KMS-11 (cell line): ENCODE measurements around the gene SGCD.

Source experiments
- H2AFZ ChIP-seq: fragments of 200-600 bp; sonication (generic); 2 replicates; pipeline ENCODE4 v1.6.1; 2016; ENCODE audit warnings: antibody characterized with exemption, mixed run types, low read depth
- H3K27ac ChIP-seq: fragments of 200-600 bp; sonication (generic); 2 replicates; pipeline ENCODE4 v1.6.1; 2016; ENCODE audit warnings: mild to moderate bottlenecking, mixed run types
- H3K27me3 ChIP-seq: fragments of 200-600 bp; sonication (generic); 2 replicates; pipeline ENCODE4 v1.6.1; 2017; ENCODE audit warnings: mild to moderate bottlenecking, low read depth, mixed run types, moderate library complexity; ENCODE audit not compliant: insufficient read depth
- H3K36me3 ChIP-seq: fragments of 200-600 bp; sonication (generic); 2 replicates; pipeline ENCODE4 v1.6.1; 2017; ENCODE audit warnings: mild to moderate bottlenecking, mixed run types; ENCODE audit not compliant: insufficient read depth
- H3K4me1 ChIP-seq: fragments of 200-600 bp; sonication (generic); 2 replicates; pipeline ENCODE4 v1.6.1; 2016; ENCODE audit warnings: mild to moderate bottlenecking, low read depth, mixed run types; ENCODE audit not compliant: poor library complexity, severe bottlenecking
- H3K4me2 ChIP-seq: fragments of 200-600 bp; sonication (generic); 2 replicates; pipeline ENCODE4 v1.7.0; 2016; ENCODE audit warnings: mild to moderate bottlenecking, mixed run types
- H3K4me3 ChIP-seq: fragments of 200-600 bp; sonication (generic); IDR thresholded peaks from 2 replicates; pipeline ENCODE4 v1.6.1; 2017; ENCODE audit warnings: low read depth, low read length, mixed read lengths; ENCODE audit not compliant: insufficient read depth
- H3K79me2 ChIP-seq: fragments of 200-600 bp; sonication (generic); 2 replicates; pipeline ENCODE4 v1.6.1; 2016; ENCODE audit warnings: low read depth, mixed run types; ENCODE audit not compliant: insufficient read depth
- H3K9ac ChIP-seq: fragments of 200-600 bp; sonication (generic); 2 replicates; pipeline ENCODE4 v1.6.1; 2016; ENCODE audit warnings: mild to moderate bottlenecking, mixed run types
- H4K20me1 ChIP-seq: fragments of 200-600 bp; sonication (generic); 2 replicates; pipeline ENCODE4 v1.6.1; 2016; ENCODE audit warnings: mild to moderate bottlenecking, mixed run types; ENCODE audit not compliant: insufficient read depth
- TF ChIP-seq, protein P1 (sequence below): fragments of 200-600 bp; sonication (generic); conservative IDR thresholded peaks from 2 replicates; pipeline ENCODE4 v1.6.1; 2017; ENCODE audit warnings: low read depth, mild to moderate bottlenecking, antibody characterized with exemption, low read length, moderate library complexity, mixed read lengths

The SGCD gene

DNA sequence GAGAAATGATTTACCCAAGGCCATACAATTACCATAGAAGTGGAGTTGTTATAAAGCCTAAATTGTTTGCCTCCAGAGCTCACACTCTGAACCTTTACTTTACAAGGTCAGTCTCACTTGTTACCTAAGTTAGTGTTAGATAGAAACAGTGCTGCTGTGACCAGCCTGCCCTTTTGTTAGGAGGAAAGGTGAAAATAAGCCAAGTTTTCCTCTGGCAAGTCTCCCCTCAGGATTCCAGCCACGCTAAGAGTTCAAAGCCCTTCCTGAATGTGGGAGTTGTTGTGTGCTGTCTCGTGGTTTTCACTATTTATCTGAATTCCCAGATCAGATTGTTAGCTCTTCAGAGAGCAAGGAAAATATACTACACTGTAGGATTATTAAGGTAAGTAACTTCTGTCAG is 260.0 kb downstream of the SGCD start:
- Histone ChIP-seq H3K9ac (no peak overlapping the region), H3K36me3 (no peaks in the 10 kb centered on the region), H4K20me1 (no peaks in the 10 kb centered on the region), H3K4me1 (no peaks in the 10 kb centered on the region), H3K27ac (no peak overlapping the region), H3K4me3 (no peak overlapping the region), H3K4me2 (no peak overlapping the region), H2AFZ (no peak overlapping the region), H3K27me3 (no peaks in the 10 kb centered on the region), H3K79me2 (no peaks in the 10 kb centered on the region)
- TF ChIP-seq, protein P1, sequence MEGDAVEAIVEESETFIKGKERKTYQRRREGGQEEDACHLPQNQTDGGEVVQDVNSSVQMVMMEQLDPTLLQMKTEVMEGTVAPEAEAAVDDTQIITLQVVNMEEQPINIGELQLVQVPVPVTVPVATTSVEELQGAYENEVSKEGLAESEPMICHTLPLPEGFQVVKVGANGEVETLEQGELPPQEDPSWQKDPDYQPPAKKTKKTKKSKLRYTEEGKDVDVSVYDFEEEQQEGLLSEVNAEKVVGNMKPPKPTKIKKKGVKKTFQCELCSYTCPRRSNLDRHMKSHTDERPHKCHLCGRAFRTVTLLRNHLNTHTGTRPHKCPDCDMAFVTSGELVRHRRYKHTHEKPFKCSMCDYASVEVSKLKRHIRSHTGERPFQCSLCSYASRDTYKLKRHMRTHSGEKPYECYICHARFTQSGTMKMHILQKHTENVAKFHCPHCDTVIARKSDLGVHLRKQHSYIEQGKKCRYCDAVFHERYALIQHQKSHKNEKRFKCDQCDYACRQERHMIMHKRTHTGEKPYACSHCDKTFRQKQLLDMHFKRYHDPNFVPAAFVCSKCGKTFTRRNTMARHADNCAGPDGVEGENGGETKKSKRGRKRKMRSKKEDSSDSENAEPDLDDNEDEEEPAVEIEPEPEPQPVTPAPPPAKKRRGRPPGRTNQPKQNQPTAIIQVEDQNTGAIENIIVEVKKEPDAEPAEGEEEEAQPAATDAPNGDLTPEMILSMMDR: no peak

DNA sequence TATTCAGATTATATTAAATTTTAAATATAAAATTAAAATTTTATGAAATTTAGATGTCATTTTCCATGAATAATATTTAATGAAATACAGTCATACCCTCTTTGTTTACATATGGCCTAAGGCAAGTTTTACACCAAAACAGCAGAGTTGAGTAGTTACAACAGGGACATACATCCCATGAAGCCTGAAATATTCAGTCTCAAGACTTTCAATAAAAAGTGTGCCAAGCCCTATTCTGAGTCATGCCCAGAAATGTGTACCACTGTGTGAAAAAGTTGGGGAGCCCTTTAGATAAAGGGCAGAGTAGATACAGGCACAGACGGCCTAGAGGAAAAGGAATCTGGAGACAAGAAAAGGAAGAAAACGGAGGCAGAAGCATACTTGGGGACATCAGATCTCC is 261.3 kb downstream of the SGCD start:
- no peak overlapping the region for H3K4me3 ChIP-seq
- H3K79me2 ChIP-seq: no peaks in the 10 kb centered on the region
- H3K27me3 ChIP-seq: no peaks in the 10 kb centered on the region
- no peak overlapping the region for H3K27ac ChIP-seq
- H3K9ac ChIP-seq: no peak overlapping the region
- no peak overlapping the region for H2AFZ ChIP-seq
- H3K4me2 ChIP-seq: no peak overlapping the region
- H3K36me3 ChIP-seq: no peaks in the 10 kb centered on the region
- no peaks in the 10 kb centered on the region for H3K4me1 ChIP-seq
- TF ChIP-seq, protein P1: no peak
- H4K20me1 ChIP-seq: no peaks in the 10 kb centered on the region

DNA sequence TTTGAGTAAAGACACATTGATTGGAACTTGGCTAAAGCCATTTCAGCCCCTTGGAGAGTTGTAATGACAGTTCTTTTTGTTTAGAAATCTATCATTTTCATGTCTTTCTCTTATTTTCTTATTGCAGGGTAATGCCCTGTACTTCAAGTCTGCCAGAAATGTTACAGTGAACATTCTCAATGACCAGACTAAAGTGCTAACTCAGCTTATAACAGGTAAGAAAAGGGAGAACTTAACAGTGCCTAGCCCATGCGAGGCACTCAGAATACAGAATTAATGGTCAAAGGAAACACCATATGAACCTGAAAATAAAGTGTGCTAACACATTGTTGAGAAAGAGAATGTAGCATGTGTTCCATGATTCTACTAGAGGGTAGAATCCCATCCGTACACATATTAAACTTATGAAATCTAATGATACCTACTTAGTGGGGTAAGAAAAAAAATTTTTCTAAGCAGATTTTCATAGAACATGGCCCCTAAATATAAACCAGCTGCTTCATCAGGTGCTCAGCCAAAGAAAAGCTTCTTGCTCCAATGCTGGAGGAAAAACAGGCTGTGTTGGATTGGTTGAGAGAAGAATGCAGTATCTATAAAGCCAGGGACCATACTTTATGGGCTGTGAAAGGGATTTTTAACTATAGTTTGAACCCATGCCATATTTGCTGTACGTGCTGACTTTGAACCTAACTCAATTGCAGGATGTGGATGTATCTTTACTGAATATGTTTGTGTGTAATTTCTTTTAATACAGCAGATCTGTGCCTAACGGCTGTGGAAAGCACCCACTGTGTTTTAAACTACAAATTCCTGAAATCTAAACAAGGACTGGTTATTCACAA is 262.4 kb downstream of the SGCD start:
- Histone ChIP-seq H3K4me2 (no peak overlapping the region), H3K36me3 (no peaks in the 10 kb centered on the region), H2AFZ (no peak overlapping the region), H4K20me1 (no peaks in the 10 kb centered on the region), H3K27me3 (no peaks in the 10 kb centered on the region), H3K4me1 (no peaks in the 10 kb centered on the region), H3K79me2 (no peaks in the 10 kb centered on the region), H3K9ac (no peak overlapping the region), H3K4me3 (no peak overlapping the region), H3K27ac (no peak overlapping the region)
- TF ChIP-seq, protein P1: no peak

DNA sequence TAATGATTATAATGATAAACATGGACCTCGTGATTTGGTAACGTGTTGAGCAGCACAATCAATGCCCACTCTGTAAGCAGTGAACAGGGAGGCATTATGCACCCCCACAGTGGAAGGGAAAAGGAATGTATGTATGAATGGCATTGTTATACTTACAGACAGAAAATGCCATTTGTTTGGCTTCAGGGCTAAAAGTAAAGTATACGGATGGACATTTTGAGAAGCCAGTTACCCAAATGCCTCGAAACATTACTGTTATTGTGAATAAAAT is 262.9 kb downstream of the SGCD start:
- H2AFZ ChIP-seq: no peak overlapping the region
- H3K9ac ChIP-seq: no peak overlapping the region
- TF ChIP-seq, protein P1: no peak

More for the DNA sequence above, 262.9 kb downstream of the SGCD start:
- Histone ChIP-seq H3K27ac (no peak overlapping the region), H3K79me2 (no peaks in the 10 kb centered on the region), H3K4me3 (no peak overlapping the region), H3K4me2 (no peak overlapping the region), H4K20me1 (no peaks in the 10 kb centered on the region), H3K27me3 (no peaks in the 10 kb centered on the region), H3K4me1 (no peaks in the 10 kb centered on the region), H3K36me3 (no peaks in the 10 kb centered on the region)
